Effector CD8-positive, alpha-beta T cell (primary cell): ENCODE results near the gene RCC2.
A peak's percentile ranks its signal among the peaks of the same experiment; 100 is the strongest.

Experiments used
- DNase-seq: peaks from one replicate; lab custom pipeline; 2025; lab: John Stamatoyannopoulos, UW

The RCC2 gene

GRCh38 chr1:17442841-17443240, 3.4 kb upstream of the RCC2 start:
- no peak for DNase-seq

- no peak for DNase-seq
Observed at GRCh38 chr1:17441993-17442357, 2.5 kb upstream of the RCC2 start.

- DNase-seq = no peak
Observed at GRCh38 chr1:17441265-17441992, 2.0 kb upstream of the RCC2 start.

DNA sequence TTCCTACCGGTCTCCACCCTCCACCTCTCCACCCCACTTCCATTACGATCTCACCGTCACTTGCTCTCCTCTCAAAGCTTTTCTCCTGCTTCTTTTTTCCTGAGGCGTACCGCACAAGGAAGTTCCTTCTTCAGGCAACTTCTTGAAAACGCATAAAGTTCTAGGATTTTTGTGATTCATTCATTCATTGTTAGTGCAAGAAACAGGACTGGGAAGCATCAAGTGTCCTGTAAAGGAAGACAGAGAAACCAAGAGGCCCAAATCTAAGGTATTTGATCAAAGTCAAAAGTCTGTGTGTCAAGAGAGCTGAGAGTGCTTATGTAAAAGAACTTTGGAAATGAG, 1.3 kb upstream of the RCC2 start:
- DNase-seq = no peak

GRCh38 chr1:17440074-17440826, 773 bp upstream of the RCC2 start:
- no peak for DNase-seq

GRCh38 chr1:17438318-17439249, 893 bp downstream of the RCC2 start:
- DNase-seq = peak; percentile 48

GRCh38 chr1:17437580-17438317, 1.7 kb downstream of the RCC2 start:
- DNase-seq = peak; percentile 62

DNA sequence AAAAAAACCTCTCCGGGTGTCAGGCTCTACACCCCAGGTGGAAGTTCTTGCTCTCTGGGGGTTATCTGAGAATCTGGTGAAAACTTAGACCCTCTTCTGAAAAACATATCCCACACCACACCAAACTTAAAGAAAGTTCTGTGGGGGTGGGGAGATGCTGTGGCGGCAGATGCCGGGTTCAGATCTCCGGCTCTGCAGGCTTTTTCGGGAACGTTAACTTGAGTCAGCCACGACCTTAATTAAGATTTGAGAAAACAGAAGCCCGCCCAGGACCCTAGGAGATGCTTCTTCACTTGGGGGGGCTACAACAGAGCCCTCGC, 2.3 kb downstream of the RCC2 start:
- no peak for DNase-seq

- DNase-seq = no peak
Observed at GRCh38 chr1:17436380-17437174, 2.9 kb downstream of the RCC2 start.

GRCh38 chr1:17434601-17435000, 4.9 kb downstream of the RCC2 start:
- DNase-seq = no peak

DNA sequence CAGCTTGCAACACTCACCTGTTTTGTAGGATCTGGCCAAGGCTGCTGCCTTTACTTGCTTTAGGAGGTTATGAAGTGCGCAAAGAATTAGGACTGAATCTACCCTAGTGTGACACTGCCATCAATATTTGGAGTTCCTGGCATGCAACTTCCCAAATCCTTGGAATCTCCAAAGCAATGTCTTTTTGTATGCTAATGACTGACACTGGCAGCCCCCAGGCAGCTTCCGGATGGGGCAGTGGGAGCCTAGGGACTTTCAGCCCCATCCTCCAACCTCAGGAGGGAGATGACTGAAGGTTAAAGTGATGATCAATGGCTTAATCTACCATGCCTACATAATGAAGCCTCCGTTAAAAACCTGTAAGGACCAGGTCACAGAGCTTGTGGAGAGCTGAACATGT, 5.5 kb downstream of the RCC2 start:
- DNase-seq = no peak

- DNase-seq = no peak
Observed at GRCh38 chr1:17433261-17433660, 6.2 kb downstream of the RCC2 start.

DNA sequence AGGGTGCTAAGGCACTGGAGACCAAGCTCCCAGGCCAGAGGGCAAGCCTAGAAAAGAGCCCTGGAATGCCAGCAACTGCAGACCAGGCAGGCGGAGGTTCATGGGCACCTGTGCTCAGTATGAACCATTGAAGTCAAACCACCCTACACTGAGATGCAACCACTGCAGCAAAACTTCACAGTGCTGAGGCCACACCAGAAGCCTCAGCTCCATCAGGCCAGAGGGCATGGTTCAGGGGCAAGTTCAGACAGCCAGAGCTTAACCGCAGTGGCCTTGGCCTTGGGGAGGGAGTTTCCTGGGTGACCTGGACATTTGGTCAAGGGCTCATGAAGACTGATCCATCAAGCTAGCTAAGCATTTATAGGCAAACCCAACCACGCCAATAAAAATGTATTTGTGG, 7.1 kb downstream of the RCC2 start:
- DNase-seq = no peak

GRCh38 chr1:17429183-17429582, 10.3 kb downstream of the RCC2 start:
- no peak for DNase-seq

DNA sequence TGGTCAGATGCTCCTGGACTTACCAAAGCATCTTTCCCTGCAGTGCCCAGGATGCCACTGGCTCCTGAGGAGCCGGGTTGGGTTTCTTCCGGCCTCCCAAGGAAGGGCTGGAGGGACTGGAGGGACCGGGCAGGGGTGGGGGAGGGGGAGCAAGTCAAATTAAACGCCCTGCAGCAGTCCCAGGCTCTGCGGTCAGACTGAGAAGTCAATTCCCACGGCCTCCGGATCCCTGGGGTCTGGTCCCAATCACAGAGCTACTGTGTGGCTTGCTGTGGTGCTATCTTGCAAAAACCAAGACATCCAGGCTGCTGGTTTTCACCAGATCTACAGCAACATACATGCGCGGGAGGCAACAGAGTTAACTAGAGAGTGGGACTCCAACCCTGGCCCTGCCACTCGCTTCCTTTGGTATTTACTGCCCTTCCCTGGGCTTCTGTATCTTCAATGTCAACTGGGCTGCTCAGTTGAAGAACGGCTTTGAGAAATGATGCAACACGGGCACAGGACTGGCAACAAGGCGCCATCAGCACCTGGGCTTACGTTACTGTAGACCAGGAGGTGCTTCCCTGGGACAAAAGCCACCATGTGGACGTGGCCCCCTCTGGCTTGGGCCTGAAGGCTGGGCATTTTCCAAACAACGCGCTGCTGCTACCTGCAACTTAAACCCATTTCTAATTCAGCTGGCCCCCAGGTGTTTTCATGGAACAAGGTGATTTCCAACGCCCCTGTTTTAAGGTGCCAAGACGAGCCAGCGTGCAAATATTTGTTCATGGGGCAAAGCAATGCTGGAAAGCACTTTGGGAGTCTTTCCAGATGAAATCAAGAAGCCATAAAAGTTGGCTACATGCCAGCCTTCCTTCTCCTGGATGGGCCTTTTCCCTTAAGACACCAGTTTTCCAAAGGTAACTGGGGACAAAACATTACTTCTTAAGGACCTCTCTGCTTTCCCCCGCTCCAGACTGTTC, 11.5 kb downstream of the RCC2 start:
- DNase-seq = no peak

- DNase-seq = no peak
Observed at GRCh38 chr1:17425806-17426600, 13.5 kb downstream of the RCC2 start.

DNA sequence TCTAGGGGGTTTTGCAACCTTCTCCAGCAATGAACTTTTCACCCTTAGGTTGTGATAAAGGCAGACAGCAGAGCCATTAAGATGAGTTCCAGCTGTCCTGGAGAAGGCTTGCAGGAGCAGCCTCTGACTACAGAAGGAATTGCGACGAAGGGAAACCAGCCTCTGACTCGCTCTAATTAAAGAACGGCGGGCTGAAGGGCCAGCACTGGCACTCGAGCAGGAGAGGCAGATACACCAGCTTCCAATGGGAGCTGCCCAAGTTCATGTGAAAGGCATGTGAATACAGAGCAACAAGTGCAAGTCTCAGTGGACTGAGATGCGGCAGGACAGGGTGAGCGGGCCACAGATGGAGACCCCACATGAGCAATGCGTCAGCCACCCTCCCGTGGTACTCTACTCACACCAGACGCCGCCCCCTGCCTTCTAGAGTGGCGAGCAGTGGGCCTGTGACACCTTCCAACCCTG, 15.7 kb downstream of the RCC2 start:
- DNase-seq = no peak

GRCh38 chr1:17422461-17422860, 17.0 kb downstream of the RCC2 start:
- DNase-seq = no peak

GRCh38 chr1:17420391-17420918, 19.0 kb downstream of the RCC2 start:
- no peak for DNase-seq
